ENCODE results near the gene MACC1.
"Not testable (repeated sequence)": the region's sequence is repeated elsewhere in the genome, so short reads cannot be mapped to it uniquely, and the experiment has no call there.

Gene MACC1

DNA sequence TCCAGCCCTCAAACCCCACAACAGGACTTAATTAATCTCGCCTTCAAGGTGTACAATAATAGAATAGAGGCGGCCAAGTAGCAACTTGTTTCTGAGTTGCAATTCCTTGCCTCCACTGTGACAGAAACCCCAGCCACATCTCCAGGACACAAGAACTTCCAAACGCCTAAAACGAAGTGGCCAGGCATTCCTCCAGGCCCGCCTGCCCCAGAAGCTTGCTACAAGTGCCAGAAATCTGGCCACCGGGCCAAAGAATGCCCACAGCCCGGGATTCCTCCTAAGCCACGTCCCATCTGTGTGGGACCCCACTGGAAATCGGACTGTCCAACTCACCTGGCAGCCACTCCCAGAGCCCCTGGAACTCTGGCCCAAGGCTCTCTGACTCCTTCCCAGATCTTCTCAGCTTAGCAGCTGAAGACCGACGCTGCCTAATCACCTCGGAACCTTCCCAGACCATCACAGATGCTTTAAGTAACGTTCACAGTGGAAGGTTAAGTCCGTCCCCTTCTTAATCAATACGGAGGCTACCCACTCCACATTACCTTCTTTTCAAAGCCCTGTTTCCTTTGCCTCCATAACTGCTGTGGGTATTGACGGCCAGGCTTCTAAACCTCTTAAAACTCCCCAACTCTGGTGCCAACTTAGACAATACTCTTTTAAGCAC lies 94.4 kb downstream of the MACC1 start:
- H3K36me3 ChIP-seq; H3K27me3 ChIP-seq; H3K27ac ChIP-seq; H3K9me3 ChIP-seq; H3K4me1 ChIP-seq (ENCODE audit: control insufficient read depth in 1 of 2, insufficient read depth in 1 of 2, low read depth in 1 of 2, low read length in 1 of 2); H3K4me3 ChIP-seq (ENCODE audit: low read depth in 1 of 2, low read length in 1 of 2): not testable (repeated sequence)

DNA sequence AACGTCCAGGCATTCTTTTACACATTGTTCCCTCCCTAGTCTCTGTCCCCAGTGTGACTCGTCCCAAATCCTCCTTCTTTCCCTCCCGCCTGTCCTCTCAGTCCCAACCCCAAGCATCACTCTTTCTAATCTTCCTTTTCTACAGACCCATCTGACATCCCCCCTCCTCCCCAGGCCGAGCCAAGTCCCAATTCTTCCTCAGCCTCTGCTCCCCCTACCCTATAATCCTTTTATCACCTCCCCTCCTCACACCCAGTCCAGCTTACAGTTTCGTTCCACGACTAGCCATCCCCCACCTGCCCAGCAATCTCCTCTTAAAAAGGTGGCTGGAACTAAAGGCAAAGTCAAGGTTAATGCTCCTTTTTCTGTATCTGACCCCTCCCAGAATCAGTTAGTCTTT lies 95.1 kb downstream of the MACC1 start:
- TF ChIP-seq, protein P1, sequence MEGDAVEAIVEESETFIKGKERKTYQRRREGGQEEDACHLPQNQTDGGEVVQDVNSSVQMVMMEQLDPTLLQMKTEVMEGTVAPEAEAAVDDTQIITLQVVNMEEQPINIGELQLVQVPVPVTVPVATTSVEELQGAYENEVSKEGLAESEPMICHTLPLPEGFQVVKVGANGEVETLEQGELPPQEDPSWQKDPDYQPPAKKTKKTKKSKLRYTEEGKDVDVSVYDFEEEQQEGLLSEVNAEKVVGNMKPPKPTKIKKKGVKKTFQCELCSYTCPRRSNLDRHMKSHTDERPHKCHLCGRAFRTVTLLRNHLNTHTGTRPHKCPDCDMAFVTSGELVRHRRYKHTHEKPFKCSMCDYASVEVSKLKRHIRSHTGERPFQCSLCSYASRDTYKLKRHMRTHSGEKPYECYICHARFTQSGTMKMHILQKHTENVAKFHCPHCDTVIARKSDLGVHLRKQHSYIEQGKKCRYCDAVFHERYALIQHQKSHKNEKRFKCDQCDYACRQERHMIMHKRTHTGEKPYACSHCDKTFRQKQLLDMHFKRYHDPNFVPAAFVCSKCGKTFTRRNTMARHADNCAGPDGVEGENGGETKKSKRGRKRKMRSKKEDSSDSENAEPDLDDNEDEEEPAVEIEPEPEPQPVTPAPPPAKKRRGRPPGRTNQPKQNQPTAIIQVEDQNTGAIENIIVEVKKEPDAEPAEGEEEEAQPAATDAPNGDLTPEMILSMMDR (IDR thresholded peaks at IDR 0.05): no peak
- H3K4me3 ChIP-seq (ENCODE audit: low read depth in 1 of 2, low read length in 1 of 2): no peak overlapping the region
- no peaks in the 10 kb centered on the region for H3K4me1 ChIP-seq (ENCODE audit: control insufficient read depth in 1 of 2, insufficient read depth in 1 of 2, low read depth in 1 of 2, low read length in 1 of 2)
- H3K9me3 ChIP-seq: no peaks in the 10 kb centered on the region
- H3K27ac ChIP-seq: no peak overlapping the region
- H3K27me3 ChIP-seq: no peaks in the 10 kb centered on the region
- no peaks in the 10 kb centered on the region for H3K36me3 ChIP-seq

DNA sequence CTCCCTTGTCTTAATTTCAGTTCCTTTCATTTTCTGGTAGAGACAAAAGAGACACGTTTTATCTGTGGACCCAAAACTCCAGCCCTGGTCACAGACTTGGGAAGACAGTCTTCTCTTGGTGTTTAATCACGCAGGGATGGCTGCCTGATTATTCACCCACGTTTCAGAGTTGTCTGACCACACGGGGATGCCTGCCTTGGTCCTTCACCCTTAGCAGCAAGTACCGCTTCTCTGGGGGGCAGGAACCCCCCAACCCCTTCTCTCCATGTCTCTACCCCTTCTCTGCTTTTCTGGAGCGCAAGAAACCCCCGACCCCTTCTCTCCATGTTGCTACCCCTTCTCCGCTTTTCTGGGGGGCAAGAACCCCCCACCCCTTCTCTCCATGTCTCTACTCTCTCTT lies 95.8 kb downstream of the MACC1 start:
- H3K36me3 ChIP-seq: no peaks in the 10 kb centered on the region
- TF ChIP-seq, protein P1 (IDR thresholded peaks at IDR 0.05): no peak
- no peaks in the 10 kb centered on the region for H3K4me1 ChIP-seq (ENCODE audit: control insufficient read depth in 1 of 2, insufficient read depth in 1 of 2, low read depth in 1 of 2, low read length in 1 of 2)
- no peak overlapping the region for H3K27ac ChIP-seq
- H3K9me3 ChIP-seq: no peaks in the 10 kb centered on the region
- no peak overlapping the region for H3K4me3 ChIP-seq (ENCODE audit: low read depth in 1 of 2, low read length in 1 of 2)
- no peaks in the 10 kb centered on the region for H3K27me3 ChIP-seq

DNA sequence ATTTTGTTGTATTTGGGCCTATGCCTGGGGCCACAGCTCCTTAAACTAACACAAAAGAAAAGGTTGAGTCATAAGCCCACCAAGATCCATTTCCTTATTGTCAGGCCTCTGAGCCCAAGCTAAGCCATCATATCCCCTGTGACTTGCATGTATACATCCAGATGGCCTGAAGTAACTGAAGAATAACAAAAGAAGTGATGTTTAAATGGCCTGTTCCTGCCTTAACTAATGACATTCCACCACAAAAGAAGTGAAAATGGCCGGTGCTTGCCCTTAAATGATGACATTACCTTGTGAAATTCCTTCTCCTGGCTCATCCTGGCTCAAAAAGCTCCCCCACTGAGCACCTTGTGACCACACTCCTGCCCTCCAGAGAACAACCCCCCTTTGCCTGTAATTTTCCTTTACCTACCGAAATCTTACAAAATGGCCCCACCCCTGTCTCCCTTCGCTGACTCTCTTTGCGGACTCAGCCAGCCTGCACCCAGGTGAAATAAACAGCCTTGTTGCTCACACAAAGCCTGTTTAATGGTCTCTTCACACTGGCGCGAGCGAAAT lies 96.5 kb downstream of the MACC1 start:
- H3K4me1 ChIP-seq (ENCODE audit: control insufficient read depth in 1 of 2, insufficient read depth in 1 of 2, low read depth in 1 of 2, low read length in 1 of 2); H3K36me3 ChIP-seq; H3K27ac ChIP-seq; H3K9me3 ChIP-seq; H3K4me3 ChIP-seq (ENCODE audit: low read depth in 1 of 2, low read length in 1 of 2); H3K27me3 ChIP-seq: not testable (repeated sequence)

DNA sequence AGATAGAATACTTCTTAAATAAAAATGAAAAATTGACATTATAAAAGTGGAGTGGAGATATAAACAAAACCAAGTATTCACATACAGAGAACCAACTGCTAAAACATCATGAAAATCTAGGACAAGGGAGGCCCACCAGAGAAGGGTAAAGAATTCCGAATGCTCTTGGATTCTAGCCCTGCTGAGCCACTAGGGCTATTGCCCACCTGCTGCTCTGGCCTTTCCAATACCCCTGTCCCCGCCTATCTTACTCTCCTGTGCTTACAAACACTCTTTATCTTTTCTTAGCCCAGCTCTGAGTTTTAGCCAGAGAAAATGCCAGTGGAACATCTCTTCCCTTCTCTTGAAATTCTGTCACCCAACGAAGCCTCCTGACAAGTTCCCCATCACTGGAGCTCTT lies 100.3 kb downstream of the MACC1 start:
- Histone ChIP-seq H3K36me3 (no peaks in the 10 kb centered on the region), H3K27ac (no peak overlapping the region), H3K9me3 (no peaks in the 10 kb centered on the region), H3K4me1 (ENCODE audit: control insufficient read depth in 1 of 2, insufficient read depth in 1 of 2, low read depth in 1 of 2, low read length in 1 of 2) (peaks cover 4 to 11% of the 10 kb centered on the region in 2 experiments), H3K27me3 (no peaks in the 10 kb centered on the region), H3K4me3 (ENCODE audit: low read depth in 1 of 2, low read length in 1 of 2) (no peak overlapping the region)
- TF ChIP-seq, protein P1 (IDR thresholded peaks at IDR 0.05): no peak

DNA sequence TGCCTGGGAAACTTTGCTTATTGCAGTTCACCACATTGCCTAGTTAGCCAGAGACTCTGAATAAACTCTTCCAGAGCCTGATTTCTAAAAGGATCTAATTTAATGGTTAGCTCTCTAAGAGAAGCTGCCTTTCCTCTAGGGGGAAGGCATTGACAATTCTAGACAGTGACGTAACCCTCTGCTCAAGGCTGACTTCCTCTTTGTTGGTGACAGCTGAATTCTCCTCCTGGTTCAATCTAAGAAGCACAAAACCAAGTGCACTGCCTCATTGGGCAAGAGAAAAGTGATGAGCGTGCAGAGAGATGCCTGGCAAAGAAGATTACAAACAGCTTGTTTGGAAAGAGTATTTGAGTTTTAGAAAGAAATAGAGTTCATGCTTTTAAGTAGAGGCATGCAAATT lies 102.7 kb downstream of the MACC1 start:
- no peak overlapping the region for H3K4me3 ChIP-seq (ENCODE audit: low read depth in 1 of 2, low read length in 1 of 2)
- TF ChIP-seq, protein P1 (IDR thresholded peaks at IDR 0.05): no peak
- H3K27ac ChIP-seq: no peak overlapping the region
- H3K36me3 ChIP-seq: no peaks in the 10 kb centered on the region
- H3K9me3 ChIP-seq: no peaks in the 10 kb centered on the region
- no peaks in the 10 kb centered on the region for H3K27me3 ChIP-seq
- peaks cover 4 to 11% of the 10 kb centered on the region in 2 experiments for H3K4me1 ChIP-seq (ENCODE audit: control insufficient read depth in 1 of 2, insufficient read depth in 1 of 2, low read depth in 1 of 2, low read length in 1 of 2)
